AG04449 (cell line): ENCODE data around the gene IL13RA2.
A peak's percentile ranks its signal among the peaks of the same experiment; 100 is the strongest.

ENCODE experiments used
- CTCF ChIA-PET: fragments of 350-600 bp; formaldehyde crosslinking; extraction: SDS; loops from one replicate; lab custom pipeline; 2021; ENCODE audit warnings: antibody characterized with exemption; lab: Yijun Ruan, JAX
- POLR2A ChIA-PET: fragments of 400-600, 350-600 bp; formaldehyde crosslinking; extraction: SDS; loops from one replicate; lab custom pipeline; 2020; ENCODE audit warnings: antibody characterized with exemption, inconsistent platforms; lab: Yijun Ruan, JAX
- DNase-seq: peaks from one replicate; pipeline ENCODE4 v3.0.0-alpha.2; 2010; ENCODE audit warnings: low read depth, low spot score
- H3K4me3 ChIP-seq: 2 replicates; pipeline ENCODE4 v1.5.1; 2011; ENCODE audit warnings: low read depth, mild to moderate bottlenecking, control low read depth, low read length
- CTCF ChIP-seq: IDR thresholded peaks from one replicate; pipeline ENCODE4 v1.5.1; 2011; ENCODE audit warnings: mild to moderate bottlenecking, moderate library complexity, low read length, control low read depth, inconsistent platforms; ENCODE audit not compliant: insufficient read depth; ENCODE audit errors: missing control alignments

The IL13RA2 gene

GRCh38 chrX:114959729-114960128 is 57.7 kb downstream of the IL13RA2 start:
- no peak overlapping the region for H3K4me3 ChIP-seq
- no peak for DNase-seq
- CTCF ChIA-PET: interaction anchor here (1.1 to 1.3 kb wide), 4 partner anchors 27 to 347 kb away, joined by 3 to 5 read pairs (median 4); no protein-coding TSS in a partner anchor
- peak; percentile 9 for TF ChIP-seq CTCF
- POLR2A ChIA-PET: no interaction called here
